K562 (cell line): ENCODE measurements around the gene NUP205. TPM values are rescaled to one million over a fixed set of nuclear protein-coding genes. Genes with fewer than 3 reads are reported as not detected.

Experiments
- ARID2 ChIP-seq: fragments of 450-650 bp; IDR thresholded peaks from 2 replicates; pipeline ENCODE4 v1.6.1; 2017; ENCODE audit warnings: antibody characterized with exemption, mild to moderate bottlenecking
- ATF7 ChIP-seq: fragments of 450-650 bp; IDR thresholded peaks from 2 replicates; pipeline ENCODE4 v1.7.1; 2014; ENCODE audit warnings: mild to moderate bottlenecking, moderate library complexity
- BRF1 ChIP-seq: IDR thresholded peaks from 3 replicates; pipeline ENCODE4 v1.6.1; 2011; ENCODE audit warnings: borderline replicate concordance, mild to moderate bottlenecking; ENCODE audit not compliant: insufficient read length; ENCODE audit errors: extremely low read depth
- E2F3 ChIP-seq: fragments of 250-450 bp; sonication (Bioruptor Pico); IDR thresholded peaks from 2 replicates; pipeline ENCODE4 v1.4.0; 2020; ENCODE audit warnings: mild to moderate bottlenecking
- ETV1 ChIP-seq: fragments of 450-650 bp; conservative IDR thresholded peaks from 2 replicates; pipeline ENCODE4 v1.6.1; 2016; ENCODE audit warnings: missing genetic modification characterization, control low read depth, low read depth, missing compliant biosample characterization
- FOXA1 ChIP-seq: fragments of 450-650 bp; IDR thresholded peaks from 2 replicates; pipeline ENCODE4 v1.6.1; 2016; ENCODE audit warnings: mild to moderate bottlenecking, borderline replicate concordance
- MCM2 ChIP-seq: fragments of 450-650 bp; IDR thresholded peaks from 2 replicates; pipeline ENCODE4 v1.6.1; 2017; ENCODE audit warnings: low read depth, mild to moderate bottlenecking
- MECOM ChIP-seq: fragments of 250-450 bp; sonication (Bioruptor Pico); IDR thresholded peaks from 2 replicates; pipeline ENCODE4 v1.8.0; 2022; ENCODE audit warnings: inconsistent platforms
- NR2C1 ChIP-seq, 2 experiments: fragments of 450-650 bp; IDR thresholded peaks; 2 replicates each; pipeline ENCODE4 v1.6.1; 2017; ENCODE audit warnings: mild to moderate bottlenecking in 2 of 2, antibody characterized with exemption in 1 of 2, inconsistent platforms in 1 of 2, missing compliant biosample characterization in 1 of 2, missing genetic modification characterization in 1 of 2
- POLR2A ChIP-seq: fragments of 450-650 bp; conservative IDR thresholded peaks from 2 replicates; pipeline ENCODE4 v1.6.1; 2016
- SAFB ChIP-seq: fragments of 200-400 bp; formaldehyde crosslinking; IDR thresholded peaks from 2 replicates; pipeline ENCODE4 v1.6.1; 2017; ENCODE audit warnings: low read depth, low read length, borderline replicate concordance
- SETDB1 ChIP-seq: IDR thresholded peaks from one replicate; pipeline ENCODE4 v1.6.1; 2012; ENCODE audit warnings: low read length, control low read depth, inconsistent platforms
- TRIM24 ChIP-seq, 2 experiments: fragments of 450-650 bp; IDR thresholded peaks; 2 replicates each; pipeline ENCODE4 v1.6.1; 2016
- ZC3H11A ChIP-seq: IDR thresholded peaks from 2 replicates; pipeline ENCODE4 v1.6.1; 2012; ENCODE audit warnings: low read depth, low read length, improper control_type of control experiment
- ZNF212 ChIP-seq: fragments of 450-650 bp; formaldehyde crosslinking; IDR thresholded peaks from 2 replicates; pipeline ENCODE4 v1.4.0; 2020; ENCODE audit warnings: mild to moderate bottlenecking
- ZNF316 ChIP-seq: fragments of 450-650 bp; IDR thresholded peaks from 2 replicates; pipeline ENCODE4 v1.6.1; 2016
- ZNF764 ChIP-seq: fragments of 250-450 bp; sonication (Bioruptor Pico); IDR thresholded peaks from 2 replicates; pipeline ENCODE4 v1.4.0; 2020; ENCODE audit warnings: low read depth, mild to moderate bottlenecking, moderate library complexity
- polyA plus RNA-seq, 8 experiments: library from polyadenylated mRNA; depleted of rRNA in 4 of 8; stranded (reverse) in 5 of 8; unstranded in 3 of 8; fragments of >200 nt; fragmentation: Nextera tagmentation in 2 of 8; fragmentation: Illumina TruSeq in 1 of 8; extraction: Ambion mirVana in 2 of 8; extraction: Trizol in 1 of 8; gene quantifications; 2 replicates each; pipeline versions ENCODE4 v1.2.1 to v1.2.3, GENCODE V29; 2011 to 2014; ENCODE audit warnings: inconsistent platforms in 1 of 8, missing spikeins in 1 of 8
- total RNA-seq, 7 experiments: library from RNA; depleted of rRNA in 6 of 7; stranded (reverse); fragments of >200 nt in 6 of 7; fragmentation: Illumina TruSeq in 2 of 7; extraction: Trizol in 2 of 7; gene quantifications; 2 replicates each; pipeline versions ENCODE4 v1.2.1 to v1.2.3, GENCODE V29; 2011 to 2021; ENCODE audit warnings: low replicate concordance in 1 of 7
- TF ChIP-seq, protein P1 (sequence below), 2 experiments: fragments of 450-650 bp in 1 of 2; sonication (generic) in 1 of 2; formaldehyde crosslinking in 1 of 2; IDR thresholded peaks; 2 replicates each; pipeline versions ENCODE4 v1.7.1 to v1.9.0; 2016 to 2022; ENCODE audit warnings: inconsistent platforms in 1 of 2, mild to moderate bottlenecking in 1 of 2, missing genetic modification reagents in 1 of 2
- TF ChIP-seq, protein P2 (sequence below): IDR thresholded peaks from 2 replicates; pipeline ENCODE4 v1.6.1; 2012; ENCODE audit warnings: low read depth, low read length, improper control_type of control experiment, borderline replicate concordance

Gene NUP205
- total and polyA plus RNA-seq, 9 of the 15 experiments (the other 6 are each of a cell fraction or from before 2014, with no cell fraction given) = 101 to 282 (median 193) TPM

DNA sequence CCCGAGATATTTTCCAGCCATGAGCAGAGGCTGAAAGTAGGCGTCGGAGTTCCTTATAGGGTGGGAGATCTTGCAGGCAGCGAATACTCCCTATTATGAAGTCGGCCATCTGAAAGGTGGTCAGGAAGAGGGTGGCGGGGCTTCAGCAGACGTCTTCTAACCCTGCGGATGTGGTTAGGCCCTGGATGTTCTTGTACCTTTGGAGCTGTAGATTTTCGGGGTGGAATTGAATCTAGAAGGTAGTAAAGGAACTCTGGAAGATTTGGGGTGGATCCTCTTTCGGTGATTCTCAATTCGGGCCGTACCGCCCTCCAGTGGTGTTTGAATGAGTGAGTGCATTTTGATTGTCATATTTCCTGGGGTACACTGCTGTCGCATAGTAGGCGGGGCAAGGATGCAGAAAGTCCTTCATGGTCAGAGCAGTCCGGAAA is 635 bp downstream of the NUP205 start (continued):
- TF ChIP-seq SAFB (no peak), BRF1 (no peak), MECOM (CRISPR knock-in tag) (peak; percentile 60; the same call in 1 of the 2 replicates), TRIM24 (IDR thresholded peaks at IDR 0.05) (no peak; a peak in 2 of 4 replicates), ETV1 (tag) (peak; percentile 43; the same call in 1 of the 2 replicates), FOXA1 (no peak), ZNF316 (0 out of 2 replicates have a peak, but pooled peaks have one; percentile 7), SETDB1 (no peak), ZC3H11A (no peak), E2F3 (no peak), MCM2 (no peak), ZNF212 (no peak), POLR2A (peak; percentile 56), ATF7 (peak; percentile 8; the same call in 1 of the 2 replicates), ZNF764 (no peak), ARID2 (peak; percentile 80), NR2C1 (IDR thresholded peaks at IDR 0.05) (no peak), NR2C1 (tag; IDR thresholded peaks at IDR 0.05) (no peak)
- TF ChIP-seq, protein P1, sequence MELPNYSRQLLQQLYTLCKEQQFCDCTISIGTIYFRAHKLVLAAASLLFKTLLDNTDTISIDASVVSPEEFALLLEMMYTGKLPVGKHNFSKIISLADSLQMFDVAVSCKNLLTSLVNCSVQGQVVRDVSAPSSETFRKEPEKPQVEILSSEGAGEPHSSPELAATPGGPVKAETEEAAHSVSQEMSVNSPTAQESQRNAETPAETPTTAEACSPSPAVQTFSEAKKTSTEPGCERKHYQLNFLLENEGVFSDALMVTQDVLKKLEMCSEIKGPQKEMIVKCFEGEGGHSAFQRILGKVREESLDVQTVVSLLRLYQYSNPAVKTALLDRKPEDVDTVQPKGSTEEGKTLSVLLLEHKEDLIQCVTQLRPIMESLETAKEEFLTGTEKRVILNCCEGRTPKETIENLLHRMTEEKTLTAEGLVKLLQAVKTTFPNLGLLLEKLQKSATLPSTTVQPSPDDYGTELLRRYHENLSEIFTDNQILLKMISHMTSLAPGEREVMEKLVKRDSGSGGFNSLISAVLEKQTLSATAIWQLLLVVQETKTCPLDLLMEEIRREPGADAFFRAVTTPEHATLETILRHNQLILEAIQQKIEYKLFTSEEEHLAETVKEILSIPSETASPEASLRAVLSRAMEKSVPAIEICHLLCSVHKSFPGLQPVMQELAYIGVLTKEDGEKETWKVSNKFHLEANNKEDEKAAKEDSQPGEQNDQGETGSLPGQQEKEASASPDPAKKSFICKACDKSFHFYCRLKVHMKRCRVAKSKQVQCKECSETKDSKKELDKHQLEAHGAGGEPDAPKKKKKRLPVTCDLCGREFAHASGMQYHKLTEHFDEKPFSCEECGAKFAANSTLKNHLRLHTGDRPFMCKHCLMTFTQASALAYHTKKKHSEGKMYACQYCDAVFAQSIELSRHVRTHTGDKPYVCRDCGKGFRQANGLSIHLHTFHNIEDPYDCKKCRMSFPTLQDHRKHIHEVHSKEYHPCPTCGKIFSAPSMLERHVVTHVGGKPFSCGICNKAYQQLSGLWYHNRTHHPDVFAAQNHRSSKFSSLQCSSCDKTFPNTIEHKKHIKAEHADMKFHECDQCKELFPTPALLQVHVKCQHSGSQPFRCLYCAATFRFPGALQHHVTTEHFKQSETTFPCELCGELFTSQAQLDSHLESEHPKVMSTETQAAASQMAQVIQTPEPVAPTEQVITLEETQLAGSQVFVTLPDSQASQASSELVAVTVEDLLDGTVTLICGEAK (IDR thresholded peaks at IDR 0.05) = 0 out of 2 replicates have a peak, but pooled peaks have one; percentile 44
- TF ChIP-seq, protein P1 (CRISPR knock-in tag; IDR thresholded peaks at IDR 0.05) = no peak
- TF ChIP-seq, protein P2, sequence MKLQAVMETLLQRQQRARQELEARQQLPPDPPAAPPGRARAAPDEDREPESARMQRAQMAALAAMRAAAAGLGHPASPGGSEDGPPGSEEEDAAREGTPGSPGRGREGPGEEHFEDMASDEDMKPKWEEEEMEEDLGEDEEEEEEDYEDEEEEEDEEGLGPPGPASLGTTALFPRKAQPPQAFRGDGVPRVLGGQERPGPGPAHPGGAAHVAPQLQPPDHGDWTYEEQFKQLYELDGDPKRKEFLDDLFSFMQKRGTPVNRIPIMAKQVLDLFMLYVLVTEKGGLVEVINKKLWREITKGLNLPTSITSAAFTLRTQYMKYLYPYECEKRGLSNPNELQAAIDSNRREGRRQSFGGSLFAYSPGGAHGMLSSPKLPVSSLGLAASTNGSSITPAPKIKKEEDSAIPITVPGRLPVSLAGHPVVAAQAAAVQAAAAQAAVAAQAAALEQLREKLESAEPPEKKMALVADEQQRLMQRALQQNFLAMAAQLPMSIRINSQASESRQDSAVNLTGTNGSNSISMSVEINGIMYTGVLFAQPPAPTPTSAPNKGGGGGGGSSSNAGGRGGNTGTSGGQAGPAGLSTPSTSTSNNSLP = peak; percentile 87; the same call in 1 of the 2 replicates
